Measurements from ENCODE around the gene TCEA2.

TCEA2 gene

GRCh38 chr20:64105846-64106434 lies 42.9 kb downstream of the TCEA2 start:
- peaks cover 25% of the 10 kb centered on the region for H3K27me3 ChIP-seq (replicated peaks)
- no peak overlapping the region for H3K27ac ChIP-seq
- DNase-seq = no peak
- H3K4me3 ChIP-seq (ENCODE audit: low read depth, low read length) = no peak overlapping the region
- TF ChIP-seq CTCF (IDR thresholded peaks at IDR 0.05; ENCODE audit: low read depth, low read length, missing control alignments) = no peak
- in situ Hi-C loops (cut with HindIII; ENCODE audit: low pct_ligation_motif_present, low sequenced_read_pairs) = no loop called here
- H3K36me3 ChIP-seq (replicated peaks) = no peaks in the 10 kb centered on the region

- peaks cover 19% of the 10 kb centered on the region for H3K27me3 ChIP-seq (replicated peaks)
Measured at GRCh38 chr20:64106435-64106961, 43.5 kb downstream of the TCEA2 start.

GRCh38 chr20:64106981-64107735 lies 44.2 kb downstream of the TCEA2 start, which contains the start of gene NPBWR2:
TSS of gene NPBWR2 (minus strand) at chr20:64107565. CDS start at chr20:64106831, 734 bp downstream.
- Histone ChIP-seq H3K27me3 (replicated peaks) (peaks cover 12% of the 10 kb centered on the region), H3K4me3 (ENCODE audit: low read depth, low read length) (no peak within 1 kb of the TSS), H3K27ac (no peak within 1 kb of the TSS), H3K36me3 (replicated peaks) (no peaks in the 10 kb centered on the region)
- TF ChIP-seq CTCF (IDR thresholded peaks at IDR 0.05; ENCODE audit: low read depth, low read length, missing control alignments) = no peak
- in situ Hi-C loops (cut with HindIII; ENCODE audit: low pct_ligation_motif_present, low sequenced_read_pairs) = no loop called here
- DNase-seq = no peak

More at GRCh38 chr20:64106435-64106961, 43.5 kb downstream of the TCEA2 start:
- in situ Hi-C loops (cut with HindIII; ENCODE audit: low pct_ligation_motif_present, low sequenced_read_pairs) = no loop called here
- H3K27ac ChIP-seq = no peak overlapping the region
- no peaks in the 10 kb centered on the region for H3K36me3 ChIP-seq (replicated peaks)
- H3K4me3 ChIP-seq (ENCODE audit: low read depth, low read length) = no peak overlapping the region
- no peak for DNase-seq
- no peak for TF ChIP-seq CTCF (IDR thresholded peaks at IDR 0.05; ENCODE audit: low read depth, low read length, missing control alignments)

- in situ Hi-C loops (cut with HindIII; ENCODE audit: low pct_ligation_motif_present, low sequenced_read_pairs) = no loop called here
- Histone ChIP-seq H3K27me3 (replicated peaks) (peaks cover 7% of the 10 kb centered on the region), H3K36me3 (replicated peaks) (no peaks in the 10 kb centered on the region), H3K27ac (no peak overlapping the region), H3K4me3 (ENCODE audit: low read depth, low read length) (no peak overlapping the region)
- no peak for DNase-seq
- no peak for TF ChIP-seq CTCF (IDR thresholded peaks at IDR 0.05; ENCODE audit: low read depth, low read length, missing control alignments)
Measured at GRCh38 chr20:64107736-64108457, 44.9 kb downstream of the TCEA2 start.

GRCh38 chr20:64108731-64109681 lies 46.0 kb downstream of the TCEA2 start:
- in situ Hi-C loops (cut with HindIII; ENCODE audit: low pct_ligation_motif_present, low sequenced_read_pairs) = no loop called here
- Histone ChIP-seq H3K27ac (no peak overlapping the region), H3K4me3 (ENCODE audit: low read depth, low read length) (no peak overlapping the region), H3K27me3 (replicated peaks) (peaks cover 2% of the 10 kb centered on the region), H3K36me3 (replicated peaks) (no peaks in the 10 kb centered on the region)
- no peak for TF ChIP-seq CTCF (IDR thresholded peaks at IDR 0.05; ENCODE audit: low read depth, low read length, missing control alignments)
- DNase-seq = no peak

All from brain microvascular endothelial cell (primary cell).